Spleen (tissue), 7 donors: ENCODE data around the gene INSIG2.

Source experiments
- POLR2AphosphoS5 ChIP-seq, 3 donors: sonication (generic); formaldehyde crosslinking; IDR thresholded peaks; one replicate each; pipeline ENCODE4 v1.5.1; 2017; ENCODE audit warnings: antibody characterized with exemption in 3 of 3
- TF ChIP-seq, protein P1 (sequence below), 11 experiments: fragments of 200-600 bp in 7 of 11; fragments of 450-650 bp in 4 of 11; sonication (generic) in 4 of 11; IDR thresholded peaks in 8 of 11; conservative IDR thresholded peaks in 3 of 11; 1 replicate in 7 of 11; 2 replicates in 4 of 11; pipeline versions ENCODE4 v1.4.0 to v1.8.0; 2016 to 2021; ENCODE audit warnings: antibody characterized with exemption in 11 of 11, inconsistent platforms in 4 of 11, mild to moderate bottlenecking in 1 of 11
- donor health status: DM: no; HTN: no; CAD: no; lungs with moderate emphysema.
- donor health status: DM: no; HTN: no; CAD: no.
- donor health status: DM: no; HTN: no; CAD: no.

DNA sequence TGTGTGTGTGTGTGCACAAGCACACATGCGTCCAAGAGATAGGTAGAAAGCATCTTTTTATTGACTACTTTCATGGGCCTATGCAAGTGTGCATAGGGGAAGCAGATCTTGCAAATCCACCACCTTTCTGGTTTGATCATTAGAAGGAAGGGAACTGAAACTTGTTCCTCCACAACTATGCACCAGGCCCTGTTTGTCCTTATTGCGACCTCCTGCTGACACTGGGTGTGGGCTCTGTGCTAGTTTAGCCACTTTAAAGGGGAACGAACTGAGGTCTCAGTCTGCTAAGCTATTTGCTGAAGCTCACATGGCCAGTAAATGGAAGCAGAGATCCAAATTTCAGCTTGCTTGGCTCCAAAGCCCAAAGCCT, 32.1 kb upstream of the INSIG2 start:
- TF ChIP-seq, protein P1, sequence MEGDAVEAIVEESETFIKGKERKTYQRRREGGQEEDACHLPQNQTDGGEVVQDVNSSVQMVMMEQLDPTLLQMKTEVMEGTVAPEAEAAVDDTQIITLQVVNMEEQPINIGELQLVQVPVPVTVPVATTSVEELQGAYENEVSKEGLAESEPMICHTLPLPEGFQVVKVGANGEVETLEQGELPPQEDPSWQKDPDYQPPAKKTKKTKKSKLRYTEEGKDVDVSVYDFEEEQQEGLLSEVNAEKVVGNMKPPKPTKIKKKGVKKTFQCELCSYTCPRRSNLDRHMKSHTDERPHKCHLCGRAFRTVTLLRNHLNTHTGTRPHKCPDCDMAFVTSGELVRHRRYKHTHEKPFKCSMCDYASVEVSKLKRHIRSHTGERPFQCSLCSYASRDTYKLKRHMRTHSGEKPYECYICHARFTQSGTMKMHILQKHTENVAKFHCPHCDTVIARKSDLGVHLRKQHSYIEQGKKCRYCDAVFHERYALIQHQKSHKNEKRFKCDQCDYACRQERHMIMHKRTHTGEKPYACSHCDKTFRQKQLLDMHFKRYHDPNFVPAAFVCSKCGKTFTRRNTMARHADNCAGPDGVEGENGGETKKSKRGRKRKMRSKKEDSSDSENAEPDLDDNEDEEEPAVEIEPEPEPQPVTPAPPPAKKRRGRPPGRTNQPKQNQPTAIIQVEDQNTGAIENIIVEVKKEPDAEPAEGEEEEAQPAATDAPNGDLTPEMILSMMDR (IDR thresholded peaks at IDR 0.05 in 8 of 11, conservative IDR thresholded peaks at IDR 0.05 in 3 of 11) = no peak
- peak in 1 of 3 donors; percentile 49 for TF ChIP-seq POLR2AphosphoS5 (IDR thresholded peaks at IDR 0.05)
